Left lung (tissue), 10 donors: ENCODE measurements around the gene FGF8. TPM values are rescaled to one million over a fixed set of nuclear protein-coding genes. Genes with fewer than 3 reads are reported as not detected.

Source experiments
- ATAC-seq: fragments of 200-7000 bp; cut with Tn5 transposase; one replicate; pipeline ENCODE4 v1.9.1; 2020; ENCODE audit warnings: moderate library complexity
- DNase-seq, 4 donors: peaks; one replicate each; pipeline ENCODE4 v3.0.0-alpha.2; 2013 to 2020
- H3K27ac ChIP-seq, 2 donors: fragments of 200-600 bp; sonication (generic) in 1 of 2; one replicate each; pipeline versions ENCODE4 v1.5.0 to v1.8.0; 2020 to 2021
- H3K27me3 ChIP-seq, 2 donors: fragments of 200-600 bp; sonication (generic) in 1 of 2; one replicate each; pipeline versions ENCODE4 v1.5.0 to v1.8.0; 2020 to 2021
- H3K36me3 ChIP-seq, 2 donors: fragments of 200-600 bp; sonication (generic) in 1 of 2; one replicate each; pipeline versions ENCODE4 v1.5.0 to v1.8.0; 2020 to 2021
- H3K4me1 ChIP-seq, 2 donors: fragments of 200-600 bp; one replicate each; pipeline ENCODE4 v1.8.0; 2021
- H3K4me3 ChIP-seq, 2 donors: fragments of 200-600 bp; sonication (generic) in 1 of 2; one replicate each; pipeline versions ENCODE4 v1.5.0 to v1.8.0; 2020 to 2021; ENCODE audit warnings: mild to moderate bottlenecking in 1 of 2
- H3K9me3 ChIP-seq, 2 donors: fragments of 200-600 bp; sonication (generic) in 1 of 2; one replicate each; pipeline versions ENCODE4 v1.5.0 to v1.8.0; 2020 to 2021
- CTCF ChIP-seq, 2 donors: fragments of 200-600 bp; sonication (generic) in 1 of 2; IDR thresholded peaks; one replicate each; pipeline versions ENCODE4 v1.5.0 to v1.8.0; 2021; ENCODE audit warnings: antibody characterized with exemption in 2 of 2
- intact Hi-C, 2 donors: fragments of 100-400 bp; cut with DNase I; formaldehyde crosslinking; loops; one replicate each; pipeline versions ENCODE4 v1.11.2 to v1.14.2; 2022
- polyA plus RNA-seq, 6 donors: library from polyadenylated mRNA; unstranded; fragments of 120-200 nt; gene quantifications; one replicate each; pipeline ENCODE4 v1.2.1, GENCODE V29; 2013; ENCODE audit not compliant: insufficient read length in 6 of 6
- total RNA-seq, 2 donors: library from RNA; stranded (reverse); fragmentation: NEBNext Ultra II Directional; extraction: Animal tissue kit (Norgen Biotek cat#: 25700); gene quantifications; one replicate each; pipeline ENCODE4 v1.2.1, GENCODE V29; 2021
- donor health status: DM: no; HTN: yes; CAD: no.
- donor health status: DM: no; HTN: no; CAD: no.

The FGF8 gene
- total and polyA plus RNA-seq, 8 donors = 0.15 TPM; not detected in 7

GRCh38 chr10:101772017-101772894 is 3.7 kb downstream of the FGF8 start:
- no peaks in the 10 kb centered on the region for H3K36me3 ChIP-seq
- peaks cover 3 to 17% of the 10 kb centered on the region in 2 donors for H3K4me1 ChIP-seq
- no peaks in the 10 kb centered on the region for H3K9me3 ChIP-seq
- TF ChIP-seq CTCF (IDR thresholded peaks at IDR 0.05) = no peak
- no peak for ATAC-seq
- peaks cover 62 to 98% of the 10 kb centered on the region in 2 donors for H3K27me3 ChIP-seq
- intact Hi-C loops = loop anchor here in 1 of 2 donors (10.0 kb wide), 1 partner anchor 167 kb away; no protein-coding TSS in a partner anchor
- H3K27ac ChIP-seq = no peak overlapping the region
- H3K4me3 ChIP-seq = no peak overlapping the region
- no peak for DNase-seq

GRCh38 chr10:101771380-101771779 is 4.5 kb downstream of the FGF8 start:
- Histone ChIP-seq H3K27ac (no peak overlapping the region), H3K36me3 (no peaks in the 10 kb centered on the region), H3K4me1 (peaks cover 2 to 14% of the 10 kb centered on the region in 2 donors), H3K4me3 (no peak overlapping the region), H3K9me3 (no peaks in the 10 kb centered on the region), H3K27me3 (peaks cover 55 to 96% of the 10 kb centered on the region in 2 donors)
- intact Hi-C loops = loop anchor here in 1 of 2 donors (10.0 kb wide), 1 partner anchor 167 kb away; no protein-coding TSS in a partner anchor
- peak in 1 of 4 donors; percentile 37 for DNase-seq
- TF ChIP-seq CTCF (IDR thresholded peaks at IDR 0.05) = no peak
- ATAC-seq = no peak

- H3K27ac ChIP-seq = no peak overlapping the region
- H3K36me3 ChIP-seq = no peaks in the 10 kb centered on the region
- peaks cover 0 to 7% of the 10 kb centered on the region in 2 donors for H3K4me1 ChIP-seq
- intact Hi-C loops = loop anchor here in 1 of 2 donors (10.0 kb wide), 1 partner anchor 166 kb away; no protein-coding TSS in a partner anchor
- no peaks in the 10 kb centered on the region for H3K9me3 ChIP-seq
- TF ChIP-seq CTCF (IDR thresholded peaks at IDR 0.05) = no peak
- DNase-seq (peak in 1 of 4 donors; percentile 68), ATAC-seq (no peak)
- peaks cover 48 to 96% of the 10 kb centered on the region in 2 donors for H3K27me3 ChIP-seq
- H3K4me3 ChIP-seq = no peak overlapping the region
Measured at GRCh38 chr10:101770331-101771215, 5.3 kb downstream of the FGF8 start.

DNA sequence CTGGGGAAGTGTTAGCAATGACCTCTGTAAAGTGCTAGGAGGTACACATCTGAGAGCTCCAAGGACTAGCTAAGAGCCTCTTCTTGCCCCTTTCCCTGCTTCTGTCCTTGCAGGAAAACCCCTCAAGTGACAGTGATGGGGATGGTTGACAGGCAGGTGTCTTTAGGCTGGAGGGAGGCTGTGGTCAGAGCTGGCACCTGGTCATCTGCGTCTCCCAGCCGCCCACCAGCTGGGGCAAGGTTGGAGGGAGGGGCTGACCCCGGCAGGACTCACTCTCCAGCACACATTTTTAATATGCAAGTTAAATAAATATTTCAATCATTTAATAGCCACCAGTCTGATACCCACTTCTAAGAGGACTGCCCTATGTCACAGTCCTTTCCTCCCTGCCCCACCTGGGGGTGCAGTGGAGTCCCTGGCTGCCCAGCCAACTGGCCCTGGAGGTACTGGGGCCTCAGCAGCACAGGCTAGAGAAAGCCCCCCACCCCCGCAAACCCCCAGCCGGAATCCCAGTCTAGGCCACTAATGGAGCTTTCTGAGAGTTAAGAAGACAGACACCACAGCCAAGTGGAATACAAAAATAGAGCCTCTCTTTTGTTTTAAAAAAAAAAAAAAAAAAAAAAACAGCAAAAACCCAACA is 6.3 kb downstream of the FGF8 start:
- no peak for TF ChIP-seq CTCF (IDR thresholded peaks at IDR 0.05)
- no peak overlapping the region for H3K27ac ChIP-seq
- no peaks in the 10 kb centered on the region for H3K4me1 ChIP-seq
- intact Hi-C loops = loop anchor here in 1 of 2 donors (10.0 kb wide), 1 partner anchor 165 kb away; no protein-coding TSS in a partner anchor
- H3K9me3 ChIP-seq = no peaks in the 10 kb centered on the region
- peaks cover 39 to 95% of the 10 kb centered on the region in 2 donors for H3K27me3 ChIP-seq
- DNase-seq (peak in 1 of 4 donors; percentile 40), ATAC-seq (no peak)
- no peak overlapping the region for H3K4me3 ChIP-seq
- no peaks in the 10 kb centered on the region for H3K36me3 ChIP-seq
